HepG2 (cell line): ENCODE data around the gene RLN3. TPM values are rescaled to one million over a fixed set of nuclear protein-coding genes. Genes with fewer than 3 reads are reported as not detected.

Experiments used
- ATAC-seq: fragments of 200-7000 bp; cut with Tn5 transposase; 3 replicates; pipeline ENCODE4 v1.9.1; 2020; ENCODE audit warnings: mild to moderate bottlenecking, moderate library complexity
- BruUV-seq: library from RNA; stranded (reverse); fragments of 400-500 nt; replicated peaks from 2 replicates; lab custom pipeline; 2021; lab: Mats Ljungman, UMichigan
- CTCF ChIA-PET: fragments of 300-600 bp; formaldehyde crosslinking; extraction: SDS; loops from one replicate; lab custom pipeline; 2021; ENCODE audit warnings: low total read pairs, inconsistent platforms, low intra/inter-chr PET ratio; lab: Yijun Ruan, JAX
- POLR2A ChIA-PET: fragments of 350-600 bp; sonication (Branson Sonifier 250); formaldehyde crosslinking; loops from one replicate; lab custom pipeline; 2020; ENCODE audit warnings: antibody characterized with exemption, inconsistent platforms; lab: Yijun Ruan, JAX
- DNase-seq: peaks from one replicate; pipeline ENCODE4 v3.0.0-alpha.2; 2015; ENCODE audit warnings: low spot score
- FAIRE-seq: peaks from 3 replicates; lab custom pipeline; 2011; peaks lifted over from hg19 to GRCh38; lab: Jason Lieb, UNC
- H2AFZ ChIP-seq: one replicate; pipeline ENCODE4 v1.6.1; 2011; ENCODE audit warnings: low read length, inconsistent platforms
- H3K27ac ChIP-seq: fragments of 300-600 bp; 3 replicates; pipeline ENCODE4 v1.8.0; 2011; ENCODE audit warnings: mixed run types, mild to moderate bottlenecking, mixed read lengths, low read length, inconsistent platforms; ENCODE audit not compliant: insufficient read depth; ENCODE audit errors: extremely low read length
- H3K27me3 ChIP-seq, 2 experiments: fragments of 200-600 bp in 1 of 2; 2 replicates in 1 of 2; 3 replicates in 1 of 2; pipeline versions ENCODE4 v1.6.0 to v1.8.0; 2011; ENCODE audit warnings: low read length in 2 of 2, mild to moderate bottlenecking in 2 of 2, moderate library complexity in 2 of 2, inconsistent platforms in 1 of 2; ENCODE audit not compliant: insufficient read depth in 2 of 2, control insufficient read depth in 1 of 2
- H3K36me3 ChIP-seq, 2 experiments: fragments of 200-600 bp in 1 of 2; replicated peaks in 1 of 2; 2 replicates in 1 of 2; 3 replicates in 1 of 2; pipeline versions ENCODE4 v1.5.1 to v1.8.0; 2011; ENCODE audit warnings: low read length in 2 of 2, inconsistent platforms in 1 of 2; ENCODE audit not compliant: insufficient read depth in 2 of 2, control insufficient read depth in 1 of 2
- H3K4me1 ChIP-seq: 2 replicates; pipeline ENCODE4 v1.5.1; 2012; ENCODE audit warnings: low read length, inconsistent platforms; ENCODE audit not compliant: insufficient read depth
- H3K4me2 ChIP-seq: 2 replicates; pipeline ENCODE4 v1.6.0; 2011; ENCODE audit warnings: low read depth, low read length, inconsistent platforms
- H3K4me3 ChIP-seq, 3 experiments: fragments of 200-600 bp in 1 of 3; sonication (generic), shearing (Covaris generic) in 1 of 3; replicated peaks in 1 of 3; 2 replicates each; pipeline ENCODE4 v1.5.1; 2011 to 2016; ENCODE audit warnings: low read length in 3 of 3, inconsistent platforms in 2 of 3, low read depth in 2 of 3, mild to moderate bottlenecking in 2 of 3, control low read depth in 1 of 3, mixed read lengths in 1 of 3; ENCODE audit not compliant: insufficient read depth in 1 of 3
- H3K79me2 ChIP-seq: one replicate; pipeline ENCODE4 v1.6.1; 2011; ENCODE audit warnings: low read length, inconsistent platforms; ENCODE audit not compliant: insufficient read depth
- H3K9ac ChIP-seq: 2 replicates; pipeline ENCODE4 v1.6.0; 2011; ENCODE audit warnings: mild to moderate bottlenecking, low read depth, low read length, inconsistent platforms; ENCODE audit not compliant: insufficient read depth
- H3K9me3 ChIP-seq: 2 replicates; pipeline ENCODE4 v1.5.1; 2012; ENCODE audit warnings: mild to moderate bottlenecking, low read length
- H4K20me1 ChIP-seq: 2 replicates; pipeline ENCODE4 v1.6.0; 2011; ENCODE audit warnings: inconsistent platforms, mild to moderate bottlenecking, low read length, moderate library complexity; ENCODE audit not compliant: insufficient read depth
- BCL6 ChIP-seq: IDR thresholded peaks from 2 replicates; pipeline ENCODE4 v1.6.1; 2016; ENCODE audit warnings: missing genetic modification reagents, missing compliant biosample characterization
- BRF2 ChIP-seq: sonication (generic); formaldehyde crosslinking; IDR thresholded peaks from 2 replicates; pipeline ENCODE4 v1.8.1; 2022; ENCODE audit warnings: mild to moderate bottlenecking, missing genetic modification reagents
- CBFB ChIP-seq: sonication (generic); formaldehyde crosslinking; IDR thresholded peaks from 2 replicates; pipeline ENCODE4 v1.4.0; 2020; ENCODE audit warnings: missing genetic modification reagents
- FOXO4 ChIP-seq: sonication (generic); formaldehyde crosslinking; conservative IDR thresholded peaks from 2 replicates; pipeline ENCODE4 v1.8.1; 2023; ENCODE audit warnings: missing genetic modification reagents
- ISX ChIP-seq: sonication (generic); formaldehyde crosslinking; conservative IDR thresholded peaks from 2 replicates; pipeline ENCODE4 v1.5.0; 2020; ENCODE audit warnings: missing genetic modification reagents
- JUNB ChIP-seq: sonication (generic); formaldehyde crosslinking; IDR thresholded peaks from 2 replicates; pipeline ENCODE4 v1.8.0; 2022; ENCODE audit warnings: missing genetic modification reagents, mild to moderate bottlenecking, borderline replicate concordance
- KDM2A ChIP-seq: sonication (generic); formaldehyde crosslinking; IDR thresholded peaks from 2 replicates; pipeline ENCODE4 v1.4.0; 2020; ENCODE audit warnings: low read depth, missing genetic modification reagents, borderline replicate concordance
- KLF12 ChIP-seq: sonication (generic); formaldehyde crosslinking; IDR thresholded peaks from 2 replicates; pipeline ENCODE4 v1.4.0; 2020; ENCODE audit warnings: missing genetic modification reagents, borderline replicate concordance
- MAZ ChIP-seq, 2 experiments: sonication (generic) in 1 of 2; formaldehyde crosslinking in 1 of 2; IDR thresholded peaks; 2 replicates each; pipeline versions ENCODE4 v1.5.0 to v1.6.1; 2012 to 2020; ENCODE audit warnings: low read depth in 2 of 2, mild to moderate bottlenecking in 2 of 2, borderline replicate concordance in 1 of 2, improper control_type of control experiment in 1 of 2, low read length in 1 of 2, missing genetic modification reagents in 1 of 2, moderate library complexity in 1 of 2
- MTF2 ChIP-seq: sonication (generic); formaldehyde crosslinking; IDR thresholded peaks from 2 replicates; pipeline ENCODE4 v1.5.0; 2020; ENCODE audit warnings: missing genetic modification reagents, borderline replicate concordance
- NFKBIZ ChIP-seq: IDR thresholded peaks from 2 replicates; pipeline ENCODE4 v1.6.1; 2018; ENCODE audit warnings: missing genetic modification reagents, missing compliant biosample characterization
- NR2C2 ChIP-seq: sonication (generic); formaldehyde crosslinking; IDR thresholded peaks from 2 replicates; pipeline ENCODE4 v1.4.0; 2020; ENCODE audit warnings: missing genetic modification reagents, mild to moderate bottlenecking, moderate library complexity, borderline replicate concordance
- NRL ChIP-seq: sonication (generic); formaldehyde crosslinking; IDR thresholded peaks from 2 replicates; pipeline ENCODE4 v1.5.0; 2020; ENCODE audit warnings: missing genetic modification reagents, mild to moderate bottlenecking, moderate library complexity, borderline replicate concordance
- POLR2AphosphoS5 ChIP-seq: IDR thresholded peaks from 2 replicates; pipeline ENCODE4 v1.6.1; 2012; ENCODE audit warnings: low read depth, low read length
- RAD21 ChIP-seq: fragments of 450-650 bp; formaldehyde crosslinking; IDR thresholded peaks from 2 replicates; pipeline ENCODE4 v1.5.0; 2020; ENCODE audit warnings: mild to moderate bottlenecking
- SP5 ChIP-seq: IDR thresholded peaks from 2 replicates; pipeline ENCODE4 v1.6.1; 2016; ENCODE audit warnings: low read depth, borderline replicate concordance
- ZNF230 ChIP-seq: sonication (generic); formaldehyde crosslinking; IDR thresholded peaks from 2 replicates; pipeline ENCODE4 v1.4.0; 2020; ENCODE audit warnings: mild to moderate bottlenecking, missing genetic modification reagents
- ZNF282 ChIP-seq: fragments of 450-650 bp; IDR thresholded peaks from 2 replicates; pipeline ENCODE4 v1.6.1; 2018; ENCODE audit not compliant: partially characterized antibody
- ZNF441 ChIP-seq: sonication (generic); formaldehyde crosslinking; IDR thresholded peaks from 2 replicates; pipeline ENCODE4 v1.7.0; 2021; ENCODE audit warnings: missing genetic modification reagents, borderline replicate concordance
- ZNF780A ChIP-seq: sonication (generic); formaldehyde crosslinking; IDR thresholded peaks from 2 replicates; pipeline ENCODE4 v1.8.0; 2022; ENCODE audit warnings: mild to moderate bottlenecking, missing genetic modification reagents, moderate library complexity
- ZNF816 ChIP-seq: sonication (generic); formaldehyde crosslinking; IDR thresholded peaks from 2 replicates; pipeline ENCODE4 v1.8.0; 2022; ENCODE audit warnings: missing genetic modification reagents, mild to moderate bottlenecking, borderline replicate concordance
- WGBS: methylation state at CpG from one replicate; pipeline ENCODE4 v1.1.6; 2017; ENCODE audit warnings: low lambda C conversion rate; 5-methylcytosine and 5-hydroxymethylcytosine counted together
- in situ Hi-C: cut with HindIII; loops from 2 replicates; pipeline ENCODE4 v1.10.0; 2017; ENCODE audit warnings: low pct_unique_long_range_greater_than_20kb; ENCODE audit not compliant: extremely low pct_ligation_motif_present
- intact Hi-C: fragments of 100-400 bp; cut with micrococcal nuclease; formaldehyde crosslinking; loops from one replicate; pipeline ENCODE4 v1.10.0; 2022; ENCODE audit not compliant: unreplicated experiment
- polyA plus RNA-seq, 8 experiments: library from polyadenylated mRNA; depleted of rRNA in 3 of 8; stranded (reverse) in 7 of 8; unstranded in 1 of 8; fragments of >200 nt; fragmentation: Illumina TruSeq in 4 of 8; extraction: Trizol in 4 of 8; gene quantifications; 2 replicates each; pipeline versions ENCODE4 v1.2.1 to v1.2.3, GENCODE V29; 2011 to 2016; ENCODE audit warnings: low read depth in 4 of 8, missing spikeins in 1 of 8, mixed read lengths in 1 of 8; ENCODE audit not compliant: insufficient read depth in 1 of 8
- total RNA-seq, 5 experiments: library from RNA; depleted of rRNA; stranded (reverse); fragments of >200 nt; fragmentation: Illumina TruSeq; extraction: Trizol; gene quantifications; 2 replicates each; pipeline ENCODE4 v1.2.3, GENCODE V29; 2016; ENCODE audit warnings: low read depth in 1 of 5

The RLN3 gene
- total and polyA plus RNA-seq, 2 of the 13 experiments (the other 11 are each of a cell fraction or from before 2014, with no cell fraction given), result not detected

- in situ Hi-C loops, result loop anchor here (5.0 to 25.0 kb wide), 2 partner anchors 190 to 310 kb away; partner anchors contain the start of genes C19orf53 and MRI1
- Histone ChIP-seq H3K27me3 (no peaks in the 10 kb centered on the region; a peak in 2 of 5 replicates), H3K4me3 (peak within 1 kb of the TSS; percentile 76 to 94 (median 80)), H2AFZ (no peak within 1 kb of the TSS), H3K27ac (peak within 1 kb of the TSS; percentile 91), H3K4me2 (peak within 1 kb of the TSS; percentile 98), H4K20me1 (no peaks in the 10 kb centered on the region), H3K9ac (peak within 1 kb of the TSS; percentile 79), H3K9me3 (no peaks in the 10 kb centered on the region), H3K36me3 (no peaks in the 10 kb centered on the region), H3K79me2 (peaks cover 3% of the 10 kb centered on the region), H3K4me1 (peaks cover 8% of the 10 kb centered on the region)
- 0% methylated on average over 7 of the region's 51 CpGs for WGBS
- ATAC-seq, result peak; percentile 50
- CTCF ChIA-PET, result interaction anchor here (0.6 to 4.7 kb wide), 4 partner anchors 14 to 192 kb away, joined by 3 to 79 read pairs (median 10); partner anchors contain the start of gene SAMD1
- POLR2A ChIA-PET, result interaction anchor here (1.1 to 5.2 kb wide), 12 partner anchors 8 to 200 kb away, joined by 3 to 62 read pairs (median 5); partner anchors contain the start of genes ASF1B, DCAF15, IL27RA and PALM3
- FAIRE-seq, result no peak
- intact Hi-C loops, result loop anchor here (1.0 to 5.0 kb wide), 2 partner anchors 65 to 192 kb away; partner anchors contain the start of gene RFX1
- BruUV-seq, result TSS peak; percentile 73
- no peak for DNase-seq
- TF ChIP-seq ISX (CRISPR knock-in tag) (no peak), MTF2 (CRISPR knock-in tag) (no peak), NR2C2 (CRISPR knock-in tag) (peak; percentile 35; the same call in 1 of the 2 replicates), FOXO4 (CRISPR knock-in tag) (no peak), ZNF441 (CRISPR knock-in tag) (0 out of 2 replicates have a peak, but pooled peaks have one; percentile 19), KDM2A (CRISPR knock-in tag) (no peak), NFKBIZ (CRISPR knock-in tag) (no peak), ZNF230 (0 out of 2 replicates have a peak, but pooled peaks have one; percentile 6), NRL (CRISPR knock-in tag) (peak; percentile 20; the same call in 1 of the 2 replicates), CBFB (CRISPR knock-in tag) (0 out of 2 replicates have a peak, but pooled peaks have one; percentile 20), BCL6 (CRISPR knock-in tag) (peak; percentile 44), ZNF816 (CRISPR knock-in tag) (peak; percentile 7; the same call in 1 of the 2 replicates), JUNB (CRISPR knock-in tag) (no peak), MAZ (IDR thresholded peaks at IDR 0.05; ENCODE audit: borderline replicate concordance, low read depth, low read length) (no peak), MAZ (CRISPR knock-in tag; IDR thresholded peaks at IDR 0.05; ENCODE audit: low read depth) (peak; percentile 21), ZNF780A (CRISPR knock-in tag) (peak; percentile 48; the same call in 1 of the 2 replicates), ZNF282 (no peak), RAD21 (CRISPR knock-in tag) (no peak), KLF12 (CRISPR knock-in tag) (peak; percentile 47; the same call in 1 of the 2 replicates), BRF2 (CRISPR knock-in tag) (no peak), POLR2AphosphoS5 (0 out of 2 replicates have a peak, but pooled peaks have one; percentile 32), SP5 (CRISPR knock-in tag) (peak; percentile 75)
These were observed 44.8 kb downstream of the RLN3 start, which contains the start of gene MISP3 for GRCh38 chr19:14072535-14073260. MISP3 (plus strand) TSS chr19:14072786; CDS start chr19:14073310, 524 bp downstream.
